ENCODE measurements around the gene SHROOM1. TPM values are rescaled to one million over a fixed set of nuclear protein-coding genes. Genes with fewer than 3 reads are reported as not detected.

SHROOM1 gene
- total and polyA plus RNA-seq, 9 of the 15 experiments (the other 6 are each of a cell fraction or from before 2014, with no cell fraction given), result 0.44 to 26.5 (median 11.9) TPM

- TF ChIP-seq ARID1B (IDR thresholded peaks at IDR 0.05) (0 out of 2 replicates have a peak, but pooled peaks have one; percentile 28), EP300 (IDR thresholded peaks at IDR 0.05; ENCODE audit: low read length) (no peak), ZNF717 (CRISPR knock-in tag; IDR thresholded peaks at IDR 0.05) (no peak), SRF (CRISPR knock-in tag; IDR thresholded peaks at IDR 0.05) (0 out of 4 replicates have a peak, but pooled peaks of 1 of the 2 experiments have one; percentile 48), ZNF408 (CRISPR knock-in tag; IDR thresholded peaks at IDR 0.05; ENCODE audit: low read depth) (no peak), KLF16 (IDR thresholded peaks at IDR 0.05) (no peak), GABPB2 (CRISPR knock-in tag; conservative IDR thresholded peaks at IDR 0.05) (no peak), ZNF354B (CRISPR knock-in tag; IDR thresholded peaks at IDR 0.05) (no peak), POLR2H (tag; IDR thresholded peaks at IDR 0.05; ENCODE audit: low read depth) (peak; percentile 82), HOMEZ (CRISPR knock-in tag; IDR thresholded peaks at IDR 0.05) (no peak), ZNF583 (CRISPR knock-in tag; IDR thresholded peaks at IDR 0.05) (no peak), MTA3 (IDR thresholded peaks at IDR 0.05; ENCODE audit: borderline replicate concordance) (peak; percentile 30; the same call in 1 of the 2 replicates), MYNN (IDR thresholded peaks at IDR 0.05) (no peak), MYNN (CRISPR knock-in tag; IDR thresholded peaks at IDR 0.05) (no peak), CLOCK (CRISPR knock-in tag; IDR thresholded peaks at IDR 0.05; ENCODE audit: borderline replicate concordance) (no peak), NFATC3 (IDR thresholded peaks at IDR 0.05) (no peak), ZNF121 (CRISPR knock-in tag; conservative IDR thresholded peaks at IDR 0.05) (0 out of 2 replicates have a peak, but pooled peaks have one; percentile 1), ZBED1 (IDR thresholded peaks at IDR 0.05) (no peak), HDAC8 (tag; IDR thresholded peaks at IDR 0.05) (0 out of 2 replicates have a peak, but pooled peaks have one; percentile 34), COPS2 (conservative IDR thresholded peaks at IDR 0.05) (no peak), CREM (IDR thresholded peaks at IDR 0.05; ENCODE audit: low read depth) (peak; percentile 83), CEBPZ (IDR thresholded peaks at IDR 0.05; ENCODE audit: borderline replicate concordance, low read depth, low read length) (no peak), HOXB6 (CRISPR knock-in tag; IDR thresholded peaks at IDR 0.05; ENCODE audit: borderline replicate concordance) (no peak), SAFB (IDR thresholded peaks at IDR 0.05; ENCODE audit: borderline replicate concordance, low read depth, low read length) (no peak)
These were observed at the start of gene SHROOM1 (continued) for GRCh38 chr5:132830436-132831094.

Measured in K562 (cell line).